ENCODE measurements around the gene LHX8. TPM values are rescaled to one million over a fixed set of nuclear protein-coding genes. Genes with fewer than 3 reads are reported as not detected.

LHX8 gene
- total RNA-seq, 1 experiment from 2014 or later, result 32.2 TPM

DNA sequence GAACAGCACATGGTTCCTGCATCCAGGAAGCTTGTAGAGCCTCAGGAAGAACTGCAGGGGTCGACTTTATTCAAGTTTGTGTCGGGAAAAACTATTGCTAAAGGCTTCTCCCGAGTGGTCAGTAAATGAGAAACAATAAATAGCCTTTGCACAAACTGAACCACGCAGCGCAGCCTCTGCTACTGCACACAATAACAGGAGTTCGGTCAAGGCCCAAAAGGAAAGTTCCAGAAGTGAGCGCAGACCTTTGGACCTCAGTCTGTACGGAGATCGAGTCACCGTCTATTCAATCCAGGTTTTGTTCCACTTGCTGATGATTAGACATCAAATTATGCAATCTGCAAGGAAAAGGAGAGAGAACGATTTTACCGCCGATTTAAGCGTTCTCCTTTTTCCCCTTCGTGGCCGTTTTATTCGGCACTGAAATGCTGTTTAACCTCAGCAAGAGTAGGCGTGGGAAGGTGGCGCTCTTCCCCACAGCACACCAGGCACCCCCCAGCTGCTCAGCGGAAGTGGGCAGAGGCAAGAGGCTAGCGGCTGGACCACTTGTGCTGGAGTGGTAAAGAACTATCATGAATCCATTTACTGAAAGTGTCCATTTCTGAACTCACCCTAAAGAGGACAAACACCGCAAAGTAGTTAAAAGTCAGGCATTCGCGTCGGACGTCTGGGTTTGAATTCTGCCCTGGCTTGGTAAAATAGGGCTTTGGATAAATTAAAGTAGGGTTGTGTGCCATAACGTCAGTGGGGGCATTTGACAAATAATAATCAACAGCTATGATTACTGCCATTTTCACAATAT lies 6.1 kb upstream of the LHX8 start:
- H3K9me3 ChIP-seq (replicated peaks), result no peaks in the 10 kb centered on the region
- peaks cover 69% of the 10 kb centered on the region for H3K36me3 ChIP-seq
- H3K27ac ChIP-seq, result no peak overlapping the region
- H3K4me3 ChIP-seq, result no peak overlapping the region
- no peaks in the 10 kb centered on the region for H3K27me3 ChIP-seq (replicated peaks)
- no peaks in the 10 kb centered on the region for H3K4me1 ChIP-seq (replicated peaks)
- no peak for DNase-seq (ENCODE audit: low read depth in 1 of 2, low spot score in 2 of 2)

DNA sequence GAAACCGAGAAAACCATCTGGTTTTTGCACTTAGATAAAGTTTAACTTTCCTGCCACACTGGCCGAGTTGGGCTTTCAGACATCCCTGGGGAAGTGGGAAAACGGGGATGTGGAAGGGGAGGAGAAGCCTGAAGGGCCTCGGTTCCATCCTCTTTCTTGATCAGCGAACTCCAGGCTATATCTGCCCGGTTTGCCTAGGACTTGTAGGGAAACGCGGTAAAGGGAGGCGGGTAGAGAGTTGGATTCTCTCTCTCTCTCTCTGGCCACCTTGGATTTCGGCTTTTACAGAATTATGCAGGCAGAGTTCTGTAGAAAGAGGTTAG lies 4.6 kb upstream of the LHX8 start:
- Histone ChIP-seq H3K36me3 (peaks cover 64% of the 10 kb centered on the region), H3K4me3 (no peak overlapping the region), H3K4me1 (replicated peaks) (peaks cover 8% of the 10 kb centered on the region), H3K9me3 (replicated peaks) (no peaks in the 10 kb centered on the region), H3K27me3 (replicated peaks) (no peaks in the 10 kb centered on the region), H3K27ac (no peak overlapping the region)
- DNase-seq (ENCODE audit: low read depth in 1 of 2, low spot score in 2 of 2), result no peak

DNA sequence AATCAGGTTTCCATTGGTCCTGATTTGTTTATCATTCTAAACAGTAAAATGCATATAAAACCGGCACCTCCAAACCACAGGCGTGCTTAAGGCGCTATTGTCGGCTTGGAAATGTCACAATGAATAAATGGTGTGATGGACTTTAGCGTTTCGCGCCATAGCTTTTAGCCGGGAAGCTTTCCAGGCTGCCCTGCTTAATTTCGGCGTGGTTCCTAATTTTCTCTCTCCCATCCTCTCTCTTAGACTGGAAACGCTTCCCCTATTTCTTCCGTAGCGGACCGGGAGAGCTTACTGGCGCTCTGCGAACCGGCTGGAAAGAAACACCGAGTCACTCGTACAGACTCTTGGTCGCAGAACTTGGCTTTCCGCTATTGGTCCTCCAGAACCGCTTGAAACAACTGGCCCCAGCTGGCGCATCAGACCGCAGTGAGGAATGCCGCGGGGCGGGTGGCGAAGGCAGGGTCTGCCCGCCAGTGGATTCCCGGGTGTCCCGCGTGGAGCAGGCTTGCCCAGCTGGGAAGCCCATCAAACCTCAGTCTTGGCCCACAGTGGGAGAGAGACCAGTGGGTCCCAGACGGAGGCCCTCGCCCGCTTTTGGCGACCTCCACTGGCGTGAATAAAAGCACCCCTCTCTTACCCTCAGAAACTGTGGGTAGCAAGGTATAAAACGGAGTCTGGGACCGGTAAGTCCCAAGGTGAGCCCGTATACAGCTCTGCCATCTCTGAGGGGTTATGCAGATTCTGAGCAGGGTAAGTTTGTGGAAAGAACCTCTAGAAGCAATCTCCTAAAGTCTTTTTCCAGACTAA lies 4.0 kb upstream of the LHX8 start:
- H3K4me1 ChIP-seq (replicated peaks), result peaks cover 10% of the 10 kb centered on the region
- DNase-seq (ENCODE audit: low read depth in 1 of 2, low spot score in 2 of 2), result no peak
- H3K36me3 ChIP-seq, result peaks cover 58% of the 10 kb centered on the region
- no peak overlapping the region for H3K4me3 ChIP-seq
- no peaks in the 10 kb centered on the region for H3K27me3 ChIP-seq (replicated peaks)
- no peak overlapping the region for H3K27ac ChIP-seq
- no peaks in the 10 kb centered on the region for H3K9me3 ChIP-seq (replicated peaks)

DNA sequence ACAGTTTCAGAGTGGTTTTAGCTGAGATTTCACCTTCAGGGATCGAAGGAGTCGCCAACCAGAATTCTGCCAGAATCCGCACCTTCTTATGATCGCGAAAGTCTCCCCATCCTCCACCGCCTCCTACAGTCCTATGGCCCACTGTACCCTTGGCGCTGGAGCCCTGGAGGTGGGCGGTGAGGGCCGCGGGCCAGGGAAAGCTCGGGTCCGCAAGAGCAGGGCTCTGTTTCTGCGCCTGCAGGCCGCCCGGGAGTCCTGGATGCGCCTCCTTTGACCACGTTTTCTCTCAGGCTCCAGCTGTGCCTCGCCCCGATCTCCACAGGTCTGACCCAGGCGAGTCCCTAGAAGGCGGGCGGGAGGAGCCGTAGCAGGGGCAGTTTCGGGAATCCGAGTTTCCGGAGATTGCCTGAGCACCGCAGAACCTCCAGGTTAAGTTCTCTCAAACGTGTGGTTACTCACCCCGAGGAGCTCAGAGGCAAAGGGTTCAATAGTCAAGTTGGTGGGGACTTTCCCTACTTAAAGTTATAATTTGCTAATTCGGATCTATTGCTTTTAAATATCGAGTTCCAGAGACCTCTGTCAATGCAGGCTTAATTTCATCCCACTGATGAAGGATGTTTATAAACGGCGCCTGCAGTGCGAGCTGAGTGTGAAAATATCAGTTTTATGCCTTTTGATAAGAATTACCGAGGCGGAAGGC lies 3.2 kb upstream of the LHX8 start:
- Histone ChIP-seq H3K4me1 (replicated peaks) (peaks cover 10% of the 10 kb centered on the region), H3K27ac (no peak overlapping the region), H3K4me3 (no peak overlapping the region), H3K9me3 (replicated peaks) (no peaks in the 10 kb centered on the region), H3K36me3 (peaks cover 56% of the 10 kb centered on the region), H3K27me3 (replicated peaks) (no peaks in the 10 kb centered on the region)
- DNase-seq (ENCODE audit: low read depth in 1 of 2, low spot score in 2 of 2), result no peak

DNA sequence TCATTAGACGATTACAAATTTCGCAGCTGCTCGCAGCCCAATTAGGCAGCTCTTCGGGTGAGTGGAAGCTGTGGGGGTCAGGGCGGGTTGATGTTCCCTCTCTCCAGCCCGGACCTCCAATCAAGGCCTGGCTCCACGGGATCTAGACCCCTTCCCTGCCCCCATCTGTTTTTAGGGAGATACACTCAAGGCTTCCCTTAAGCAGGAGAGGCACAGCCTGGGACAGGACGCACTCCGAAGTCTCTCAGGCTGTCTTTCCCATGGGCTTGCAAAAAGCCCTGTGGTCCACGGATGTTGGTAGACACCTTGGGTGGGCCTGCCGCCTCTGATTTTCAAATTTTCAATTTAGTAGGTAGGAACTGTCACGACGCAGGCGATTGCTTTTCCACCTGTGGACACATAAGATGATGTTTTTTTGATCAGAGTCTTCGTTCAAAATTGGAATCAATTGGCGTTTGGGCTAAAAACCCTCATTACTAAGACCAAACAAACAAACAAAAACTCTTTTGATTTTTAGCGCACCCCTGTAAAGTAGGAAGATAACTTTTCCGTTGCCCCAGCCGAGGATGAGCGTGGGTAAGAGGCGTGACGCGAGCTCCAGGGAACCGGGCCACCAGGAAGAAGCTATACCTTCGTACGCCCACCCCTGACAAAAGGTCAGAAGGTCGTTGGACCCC lies 2.5 kb upstream of the LHX8 start:
- no peaks in the 10 kb centered on the region for H3K27me3 ChIP-seq (replicated peaks)
- H3K27ac ChIP-seq, result no peak overlapping the region
- H3K36me3 ChIP-seq, result peaks cover 56% of the 10 kb centered on the region
- peaks cover 10% of the 10 kb centered on the region for H3K4me1 ChIP-seq (replicated peaks)
- no peaks in the 10 kb centered on the region for H3K9me3 ChIP-seq (replicated peaks)
- H3K4me3 ChIP-seq, result no peak overlapping the region
- DNase-seq (ENCODE audit: low read depth in 1 of 2, low spot score in 2 of 2), result no peak

DNA sequence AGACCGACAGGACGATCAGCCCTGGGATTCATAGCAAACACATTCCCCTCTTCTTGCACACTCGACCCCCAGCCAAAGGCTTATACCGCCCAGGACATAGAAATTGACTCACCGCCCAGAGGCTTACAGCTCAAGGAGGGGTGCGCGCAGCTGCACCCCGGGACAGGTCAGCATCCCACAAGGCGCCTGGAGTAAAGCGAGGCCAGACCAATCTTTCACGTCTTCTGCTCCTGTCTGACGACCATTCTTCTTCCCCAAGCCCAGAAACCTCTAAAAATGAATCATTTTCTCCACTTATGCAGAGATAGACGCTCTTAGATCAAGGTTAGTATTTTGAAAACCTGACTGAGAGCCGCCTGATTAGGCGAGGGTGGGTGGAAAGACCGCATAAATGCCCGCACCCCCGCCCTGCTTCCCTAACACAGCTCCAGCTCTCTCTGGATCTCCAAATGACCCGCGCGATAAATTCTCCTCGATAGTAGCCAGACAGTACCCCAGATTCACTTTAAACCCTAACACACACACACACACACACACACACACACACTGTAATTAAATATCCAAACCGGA lies 1.9 kb upstream of the LHX8 start:
- peaks cover 52% of the 10 kb centered on the region for H3K36me3 ChIP-seq
- H3K4me1 ChIP-seq (replicated peaks), result peaks cover 14% of the 10 kb centered on the region
- H3K9me3 ChIP-seq (replicated peaks), result no peaks in the 10 kb centered on the region
- no peaks in the 10 kb centered on the region for H3K27me3 ChIP-seq (replicated peaks)
- H3K27ac ChIP-seq, result no peak overlapping the region
- DNase-seq (ENCODE audit: low read depth in 1 of 2, low spot score in 2 of 2), result no peak
- H3K4me3 ChIP-seq, result no peak overlapping the region

DNA sequence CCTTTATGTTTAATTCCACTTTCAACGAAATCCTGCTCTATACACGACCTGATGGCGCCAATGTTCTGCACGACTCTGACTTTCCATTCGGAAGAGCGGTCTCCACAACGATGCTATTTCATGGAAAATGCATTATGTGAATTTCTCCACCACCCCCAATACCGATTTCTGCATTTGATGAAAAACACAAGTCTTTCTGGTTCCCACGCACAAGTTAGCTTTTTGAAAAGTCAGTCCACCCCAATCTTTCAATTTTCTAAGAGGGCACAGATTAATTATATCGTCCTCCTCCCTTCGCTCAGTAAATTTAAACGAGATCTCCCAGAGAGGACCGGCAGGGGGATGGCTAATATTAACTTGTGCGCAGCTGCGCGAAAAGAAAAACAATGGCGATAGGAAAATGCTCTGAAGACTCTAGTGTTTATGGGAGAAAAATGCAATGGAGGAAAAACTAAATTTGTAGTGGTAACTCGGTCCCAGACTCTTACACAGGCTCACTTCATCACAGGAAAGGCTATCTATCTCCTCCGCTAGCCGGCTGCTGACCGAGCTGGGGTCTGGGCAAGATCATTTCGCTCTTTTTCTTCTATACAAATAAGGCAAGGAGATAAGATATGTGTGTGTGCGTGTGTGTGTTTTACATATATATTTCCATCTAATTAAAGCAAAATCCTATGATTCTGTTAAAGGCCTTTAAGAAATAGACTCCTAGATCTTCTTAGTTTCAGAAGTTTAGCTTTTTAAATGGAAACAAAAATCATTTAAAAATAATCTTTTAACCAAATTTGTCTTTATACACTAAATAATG lies 1.2 kb upstream of the LHX8 start:
- Histone ChIP-seq H3K4me1 (replicated peaks) (peaks cover 19% of the 10 kb centered on the region), H3K27me3 (replicated peaks) (no peaks in the 10 kb centered on the region), H3K4me3 (no peak overlapping the region), H3K9me3 (replicated peaks) (no peaks in the 10 kb centered on the region), H3K36me3 (peaks cover 45% of the 10 kb centered on the region), H3K27ac (peak overlapping the region; percentile 87)
- DNase-seq (ENCODE audit: low read depth in 1 of 2, low spot score in 2 of 2), result peak in 1 of 2 experiments; percentile 12

DNA sequence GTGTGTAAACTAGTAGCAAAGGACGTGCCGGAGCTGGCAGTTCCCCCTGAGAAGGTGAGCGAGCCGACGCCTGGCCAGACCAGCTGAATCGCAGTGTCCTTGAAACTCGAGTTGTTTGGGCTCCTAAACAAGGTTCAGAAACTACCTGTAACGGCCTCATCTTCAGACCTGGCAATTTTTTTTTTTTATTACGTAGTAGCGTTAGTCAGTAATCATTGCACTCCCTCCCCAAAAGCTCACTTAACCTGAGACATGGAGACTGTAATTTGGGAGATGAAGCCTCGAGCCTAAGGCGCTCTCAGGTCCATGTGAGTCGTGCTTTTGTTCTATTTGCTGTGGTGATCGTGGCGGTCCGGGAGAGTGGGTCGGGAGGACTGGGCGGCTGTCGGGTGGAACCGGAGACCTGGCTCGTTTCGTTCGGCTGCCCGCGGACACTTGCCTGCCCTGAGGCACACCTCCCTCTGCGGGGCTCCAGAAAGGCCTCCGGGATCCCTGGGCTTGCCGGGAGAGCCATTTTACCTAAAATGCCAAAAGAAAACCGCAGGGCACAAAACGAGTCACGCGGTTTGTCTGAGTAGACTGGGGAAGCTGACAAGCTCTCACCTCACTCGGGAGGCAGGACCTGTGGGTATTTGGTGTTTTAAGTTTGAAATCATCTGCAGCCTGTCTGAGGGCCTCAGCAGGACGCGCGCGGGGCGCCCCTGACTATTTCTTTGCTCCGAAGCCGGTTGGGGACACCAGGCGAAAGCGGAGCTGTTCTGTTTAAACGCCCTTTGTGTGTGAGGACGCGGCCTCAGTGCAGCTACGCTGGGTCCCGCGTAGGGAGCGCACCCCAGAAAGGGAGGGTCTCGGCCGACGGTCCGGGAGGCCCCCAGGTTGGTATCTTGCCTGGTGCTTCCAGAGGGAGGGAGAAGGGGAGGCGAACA lies 722 bp downstream of the LHX8 start:
- no peaks in the 10 kb centered on the region for H3K27me3 ChIP-seq (replicated peaks)
- DNase-seq (ENCODE audit: low read depth in 1 of 2, low spot score in 2 of 2), result peak; percentile 57 to 79
- peaks cover 36% of the 10 kb centered on the region for H3K4me1 ChIP-seq (replicated peaks)

DNA sequence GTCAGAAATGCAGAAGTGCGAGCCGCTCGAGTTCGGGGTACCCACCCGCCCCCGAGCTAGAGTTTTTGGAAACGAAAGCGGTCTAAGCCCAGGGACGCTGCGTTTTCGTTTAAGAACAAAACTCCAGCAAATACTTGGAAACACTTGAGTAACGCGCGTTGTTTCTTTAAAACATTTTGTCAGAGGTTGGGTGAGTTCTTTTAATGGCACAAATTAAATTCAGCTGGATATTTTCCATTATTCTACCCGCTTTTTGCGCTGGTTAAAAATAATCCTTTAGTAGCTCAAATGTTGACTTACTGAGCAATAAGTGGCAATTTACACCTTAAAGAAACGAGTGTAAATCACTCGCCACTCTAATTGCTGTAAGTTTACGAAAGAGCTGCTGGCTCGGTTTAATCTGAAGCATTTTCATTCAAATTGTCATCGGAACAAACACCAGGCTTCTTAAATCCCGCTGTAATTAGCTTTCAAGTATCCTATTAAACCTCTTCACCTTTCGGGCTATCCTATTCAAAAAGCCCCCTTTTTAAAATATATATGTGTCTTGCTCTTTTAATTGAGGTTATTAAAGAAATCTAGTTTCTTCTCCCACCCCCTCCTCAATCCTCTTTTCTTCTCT lies 1.5 kb downstream of the LHX8 start:
- peak overlapping the region; percentile 61 for H3K4me3 ChIP-seq

More for the DNA sequence above, 722 bp downstream of the LHX8 start:
- Histone ChIP-seq H3K36me3 (peaks cover 29% of the 10 kb centered on the region), H3K27ac (peak overlapping the region; percentile 87), H3K9me3 (replicated peaks) (no peaks in the 10 kb centered on the region), H3K4me3 (peak overlapping the region; percentile 61)

DNA sequence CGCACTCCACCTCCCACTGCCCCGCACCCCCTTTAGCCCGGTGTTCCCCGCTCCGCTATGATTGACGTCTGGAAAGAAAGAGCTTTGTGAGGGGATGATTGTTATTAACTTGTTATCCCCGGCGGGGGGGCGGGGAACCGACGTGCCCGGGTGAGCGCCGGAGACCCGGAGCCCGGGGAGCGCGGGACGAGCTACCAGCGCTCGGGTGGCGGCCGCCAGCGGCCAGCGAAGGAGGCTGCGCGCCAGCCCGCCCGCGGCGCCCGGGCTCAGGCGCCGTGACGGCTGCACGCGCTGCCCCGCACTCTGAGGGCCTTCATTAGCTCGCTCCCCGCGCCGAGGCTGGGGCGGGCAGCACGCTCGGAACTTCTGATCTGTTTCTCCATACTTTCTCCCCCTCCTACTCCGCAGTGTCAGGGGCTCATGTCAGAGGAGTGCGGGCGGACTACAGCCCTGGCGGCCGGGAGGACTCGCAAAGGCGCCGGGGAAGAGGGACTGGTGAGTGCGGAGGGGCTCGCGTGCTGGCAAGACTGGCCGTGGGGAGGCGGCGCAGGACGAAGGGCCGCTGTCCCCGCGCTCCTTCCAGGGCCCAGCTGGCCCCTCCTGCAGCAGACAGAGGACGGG lies 2.1 kb downstream of the LHX8 start:
- Histone ChIP-seq H3K4me3 (peak overlapping the region; percentile 61), H3K36me3 (peaks cover 21% of the 10 kb centered on the region), H3K27ac (peak overlapping the region; percentile 87), H3K9me3 (replicated peaks) (no peaks in the 10 kb centered on the region), H3K4me1 (replicated peaks) (peaks cover 37% of the 10 kb centered on the region), H3K27me3 (replicated peaks) (no peaks in the 10 kb centered on the region)
- peak; percentile 70 to 81 for DNase-seq (ENCODE audit: low read depth in 1 of 2, low spot score in 2 of 2)

More for the DNA sequence above, 1.5 kb downstream of the LHX8 start:
- Histone ChIP-seq H3K36me3 (peaks cover 22% of the 10 kb centered on the region), H3K27ac (peak overlapping the region; percentile 87), H3K27me3 (replicated peaks) (no peaks in the 10 kb centered on the region), H3K4me1 (replicated peaks) (peaks cover 37% of the 10 kb centered on the region), H3K9me3 (replicated peaks) (no peaks in the 10 kb centered on the region)
- DNase-seq (ENCODE audit: low read depth in 1 of 2, low spot score in 2 of 2), result no peak

DNA sequence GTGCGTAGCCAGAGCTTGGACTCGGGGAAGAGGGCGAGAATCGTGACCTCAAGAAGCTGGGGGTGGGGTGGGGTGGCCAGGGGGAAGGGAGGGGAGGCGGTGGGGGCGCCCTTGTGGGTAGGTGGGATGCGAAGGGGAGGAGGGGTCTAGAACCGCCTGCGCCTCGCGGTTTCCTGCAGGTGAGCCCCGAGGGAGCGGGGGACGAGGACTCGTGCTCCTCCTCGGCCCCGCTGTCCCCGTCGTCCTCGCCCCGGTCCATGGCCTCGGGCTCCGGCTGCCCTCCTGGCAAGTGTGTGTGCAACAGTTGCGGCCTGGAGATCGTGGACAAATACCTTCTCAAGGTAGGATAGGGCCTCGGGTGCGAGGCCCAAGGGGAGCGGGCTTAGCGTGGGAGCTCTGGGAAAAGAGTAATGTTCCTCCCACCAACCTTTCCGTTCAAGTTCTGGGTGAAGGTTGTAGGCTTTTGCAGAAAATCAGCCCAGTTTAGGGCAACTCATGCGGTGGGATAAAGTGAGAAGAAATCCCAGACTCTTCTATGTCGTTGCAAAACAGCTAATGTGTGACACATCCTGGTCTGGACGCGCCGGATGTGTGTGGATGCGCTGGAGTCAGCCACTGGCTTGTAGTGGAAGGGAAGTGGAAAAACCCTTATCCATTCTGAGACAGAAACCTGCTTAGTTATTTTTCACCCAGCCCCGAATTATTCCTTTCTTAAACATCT lies 2.9 kb downstream of the LHX8 start:
- DNase-seq (ENCODE audit: low read depth in 1 of 2, low spot score in 2 of 2), result peak; percentile 70 to 77
- H3K4me1 ChIP-seq (replicated peaks), result peaks cover 37% of the 10 kb centered on the region
- peak overlapping the region; percentile 87 for H3K27ac ChIP-seq
- H3K4me3 ChIP-seq, result peak overlapping the region; percentile 61
- no peaks in the 10 kb centered on the region for H3K9me3 ChIP-seq (replicated peaks)
- H3K27me3 ChIP-seq (replicated peaks), result no peaks in the 10 kb centered on the region
- H3K36me3 ChIP-seq, result peaks cover 19% of the 10 kb centered on the region
